OCI-LY7 (cell line): ENCODE results near the gene RFPL4AL1.

ENCODE experiments used
- EZH2phosphoT487 ChIP-seq: fragments of 200-600 bp; sonication (generic); IDR thresholded peaks from 2 replicates; pipeline ENCODE4 v1.6.1; 2018; ENCODE audit warnings: low read depth, borderline replicate concordance, mild to moderate bottlenecking, mixed run types, antibody characterized with exemption, low read length, moderate library complexity, mixed read lengths
- TF ChIP-seq, protein P1 (sequence below): fragments of 200-600 bp; sonication (generic); conservative IDR thresholded peaks from 2 replicates; pipeline ENCODE4 v1.5.1; 2014; ENCODE audit warnings: mild to moderate bottlenecking, antibody characterized with exemption, low read length, moderate library complexity, mixed read lengths

DNA sequence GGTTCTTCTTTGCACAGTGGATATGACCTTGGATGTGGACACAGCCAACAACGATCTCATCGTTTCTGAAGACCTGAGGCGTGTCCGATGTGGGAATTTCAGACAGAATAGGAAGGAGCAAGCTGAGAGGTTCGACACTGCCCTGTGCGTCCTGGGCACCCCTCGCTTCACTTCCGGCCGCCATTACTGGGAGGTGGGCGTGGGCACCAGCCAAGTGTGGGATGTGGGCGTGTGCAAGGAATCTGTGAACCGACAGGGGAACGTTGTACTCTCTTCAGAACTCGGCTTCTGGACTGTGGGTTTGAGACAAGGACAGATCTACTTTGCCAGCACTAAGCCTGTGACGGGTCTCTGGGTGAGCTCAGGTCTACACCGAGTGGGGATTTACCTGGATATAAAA, 9.4 kb downstream of the RFPL4AL1 start:
- TF ChIP-seq, protein P1, sequence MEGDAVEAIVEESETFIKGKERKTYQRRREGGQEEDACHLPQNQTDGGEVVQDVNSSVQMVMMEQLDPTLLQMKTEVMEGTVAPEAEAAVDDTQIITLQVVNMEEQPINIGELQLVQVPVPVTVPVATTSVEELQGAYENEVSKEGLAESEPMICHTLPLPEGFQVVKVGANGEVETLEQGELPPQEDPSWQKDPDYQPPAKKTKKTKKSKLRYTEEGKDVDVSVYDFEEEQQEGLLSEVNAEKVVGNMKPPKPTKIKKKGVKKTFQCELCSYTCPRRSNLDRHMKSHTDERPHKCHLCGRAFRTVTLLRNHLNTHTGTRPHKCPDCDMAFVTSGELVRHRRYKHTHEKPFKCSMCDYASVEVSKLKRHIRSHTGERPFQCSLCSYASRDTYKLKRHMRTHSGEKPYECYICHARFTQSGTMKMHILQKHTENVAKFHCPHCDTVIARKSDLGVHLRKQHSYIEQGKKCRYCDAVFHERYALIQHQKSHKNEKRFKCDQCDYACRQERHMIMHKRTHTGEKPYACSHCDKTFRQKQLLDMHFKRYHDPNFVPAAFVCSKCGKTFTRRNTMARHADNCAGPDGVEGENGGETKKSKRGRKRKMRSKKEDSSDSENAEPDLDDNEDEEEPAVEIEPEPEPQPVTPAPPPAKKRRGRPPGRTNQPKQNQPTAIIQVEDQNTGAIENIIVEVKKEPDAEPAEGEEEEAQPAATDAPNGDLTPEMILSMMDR: no peak
- TF ChIP-seq EZH2phosphoT487: no peak
